ENCODE data around the gene ARFGAP3.
"Not testable (repeated sequence)": the region's sequence is repeated elsewhere in the genome, so short reads cannot be mapped to it uniquely, and the experiment has no call there.

Gene ARFGAP3

DNA sequence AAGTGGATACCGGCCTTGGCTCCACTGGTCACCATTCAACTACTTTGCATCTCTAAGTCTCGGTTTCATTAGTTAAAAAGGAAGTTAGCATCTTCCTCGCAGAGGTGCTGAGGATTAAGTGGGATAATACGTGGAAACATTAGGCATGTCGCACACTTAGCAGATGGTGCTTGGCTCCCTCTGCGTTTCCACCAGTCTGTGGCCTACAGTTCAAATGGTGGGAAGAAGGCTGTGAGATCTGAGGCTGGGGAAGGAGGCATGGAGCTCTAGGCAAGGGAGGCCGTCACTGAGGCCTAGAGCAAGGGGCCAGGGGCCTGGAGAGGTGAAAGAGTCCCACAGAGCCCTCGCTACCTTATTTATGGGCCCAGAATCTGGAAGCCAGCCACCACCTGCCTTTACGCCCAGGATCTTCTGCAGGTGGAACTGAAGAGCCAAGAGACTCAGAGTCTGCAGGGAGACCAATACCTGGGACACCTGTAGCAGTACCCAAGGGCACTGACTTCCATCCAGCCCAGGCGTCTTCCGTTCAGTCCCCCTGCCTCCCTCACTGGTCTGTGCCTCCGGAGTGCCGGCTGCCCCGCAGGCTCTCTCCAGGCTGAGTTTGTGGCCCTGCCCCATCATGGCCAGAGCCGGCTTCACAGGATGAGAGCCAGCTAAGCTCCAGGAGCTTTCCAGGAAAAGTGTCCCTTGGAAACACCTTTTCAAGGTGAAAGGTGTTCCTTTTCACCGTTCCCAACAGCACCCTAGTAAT lies 70.3 kb downstream of the ARFGAP3 start:
- no peaks in the 10 kb centered on the region for H3K9me3 ChIP-seq (ENCODE audit: severe bottlenecking)
- DNase-seq: peak; percentile 78

DNA sequence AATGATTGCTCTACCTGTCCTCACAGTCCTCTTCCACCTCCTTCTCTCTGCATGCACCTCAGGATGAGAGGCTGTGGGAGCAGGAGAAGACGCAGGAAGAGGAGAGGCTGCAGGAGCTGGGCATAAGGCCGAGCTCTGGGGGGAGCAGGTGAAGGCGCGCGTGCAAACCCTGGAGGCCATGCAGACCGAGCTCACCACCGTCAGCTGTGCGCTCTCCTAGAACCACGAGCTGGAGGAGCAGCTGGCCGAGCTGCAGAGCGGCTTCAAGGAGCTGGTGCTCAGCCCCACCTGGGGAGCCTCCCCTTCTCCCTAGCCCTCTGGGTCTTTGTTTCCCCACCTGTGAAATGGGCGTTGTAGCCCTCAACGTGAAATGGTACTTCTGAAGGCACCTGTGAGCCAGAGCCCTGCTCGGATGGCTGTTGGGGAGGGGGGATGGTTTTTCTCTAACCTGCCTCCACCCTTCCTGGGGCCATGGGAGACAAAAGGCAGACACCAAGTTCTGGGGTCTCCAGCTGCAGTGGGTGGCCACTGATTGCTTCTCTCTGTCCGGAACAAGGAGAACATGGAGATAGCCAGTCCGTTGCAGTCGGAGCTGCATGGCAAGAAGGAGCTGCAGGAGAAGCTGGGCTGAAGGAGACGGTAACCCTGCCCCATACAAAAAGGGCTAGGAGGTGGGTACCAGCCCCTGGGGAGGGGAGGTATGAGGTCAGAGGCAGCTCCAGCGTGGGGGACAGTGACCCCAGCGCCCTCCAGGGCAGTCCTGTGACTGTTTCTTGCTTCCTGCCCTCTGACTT lies 71.2 kb downstream of the ARFGAP3 start:
- no peaks in the 10 kb centered on the region for H3K27me3 ChIP-seq (ENCODE audit: insufficient read depth, low read depth, severe bottlenecking)
- H3K4me3 ChIP-seq (ENCODE audit: low read depth, low read length): no peak overlapping the region
- TF ChIP-seq, protein P1, sequence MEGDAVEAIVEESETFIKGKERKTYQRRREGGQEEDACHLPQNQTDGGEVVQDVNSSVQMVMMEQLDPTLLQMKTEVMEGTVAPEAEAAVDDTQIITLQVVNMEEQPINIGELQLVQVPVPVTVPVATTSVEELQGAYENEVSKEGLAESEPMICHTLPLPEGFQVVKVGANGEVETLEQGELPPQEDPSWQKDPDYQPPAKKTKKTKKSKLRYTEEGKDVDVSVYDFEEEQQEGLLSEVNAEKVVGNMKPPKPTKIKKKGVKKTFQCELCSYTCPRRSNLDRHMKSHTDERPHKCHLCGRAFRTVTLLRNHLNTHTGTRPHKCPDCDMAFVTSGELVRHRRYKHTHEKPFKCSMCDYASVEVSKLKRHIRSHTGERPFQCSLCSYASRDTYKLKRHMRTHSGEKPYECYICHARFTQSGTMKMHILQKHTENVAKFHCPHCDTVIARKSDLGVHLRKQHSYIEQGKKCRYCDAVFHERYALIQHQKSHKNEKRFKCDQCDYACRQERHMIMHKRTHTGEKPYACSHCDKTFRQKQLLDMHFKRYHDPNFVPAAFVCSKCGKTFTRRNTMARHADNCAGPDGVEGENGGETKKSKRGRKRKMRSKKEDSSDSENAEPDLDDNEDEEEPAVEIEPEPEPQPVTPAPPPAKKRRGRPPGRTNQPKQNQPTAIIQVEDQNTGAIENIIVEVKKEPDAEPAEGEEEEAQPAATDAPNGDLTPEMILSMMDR (IDR thresholded peaks at IDR 0.05; ENCODE audit: low read depth, low read length): no peak
- no peaks in the 10 kb centered on the region for H3K36me3 ChIP-seq
- H3K9me3 ChIP-seq (ENCODE audit: severe bottlenecking): no peaks in the 10 kb centered on the region
- H3K27ac ChIP-seq: peak overlapping the region; percentile 85
- DNase-seq: no peak

More for the DNA sequence above, 70.3 kb downstream of the ARFGAP3 start:
- Histone ChIP-seq H3K27ac (peak overlapping the region; percentile 85), H3K27me3 (ENCODE audit: insufficient read depth, low read depth, severe bottlenecking) (no peaks in the 10 kb centered on the region), H3K4me3 (ENCODE audit: low read depth, low read length) (no peak overlapping the region), H3K36me3 (no peaks in the 10 kb centered on the region)
- TF ChIP-seq, protein P1 (IDR thresholded peaks at IDR 0.05; ENCODE audit: low read depth, low read length): no peak

DNA sequence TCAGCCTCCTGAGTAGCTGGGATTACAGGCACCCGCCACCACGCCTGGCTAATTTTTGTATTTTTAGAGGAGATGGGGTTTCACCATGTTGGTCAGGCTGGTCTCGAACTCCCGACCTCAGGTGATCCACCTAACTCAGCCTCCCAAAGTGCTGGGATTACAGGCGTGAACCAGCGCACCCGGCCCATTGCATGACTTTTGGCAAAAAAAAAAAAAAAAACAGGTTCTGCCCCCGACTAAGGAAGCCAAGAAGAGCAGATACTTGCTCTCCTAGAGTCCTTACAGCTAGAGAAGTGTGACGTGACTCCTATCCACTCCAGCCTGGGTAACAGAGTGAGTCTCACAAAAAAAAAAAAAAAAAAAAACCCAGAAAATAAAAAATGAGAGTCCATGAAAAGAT lies 74.8 kb downstream of the ARFGAP3 start:
- H3K27ac ChIP-seq; DNase-seq; H3K4me3 ChIP-seq (ENCODE audit: low read depth, low read length); H3K9me3 ChIP-seq (ENCODE audit: severe bottlenecking); H3K27me3 ChIP-seq (ENCODE audit: insufficient read depth, low read depth, severe bottlenecking); H3K36me3 ChIP-seq: not testable (repeated sequence)

DNA sequence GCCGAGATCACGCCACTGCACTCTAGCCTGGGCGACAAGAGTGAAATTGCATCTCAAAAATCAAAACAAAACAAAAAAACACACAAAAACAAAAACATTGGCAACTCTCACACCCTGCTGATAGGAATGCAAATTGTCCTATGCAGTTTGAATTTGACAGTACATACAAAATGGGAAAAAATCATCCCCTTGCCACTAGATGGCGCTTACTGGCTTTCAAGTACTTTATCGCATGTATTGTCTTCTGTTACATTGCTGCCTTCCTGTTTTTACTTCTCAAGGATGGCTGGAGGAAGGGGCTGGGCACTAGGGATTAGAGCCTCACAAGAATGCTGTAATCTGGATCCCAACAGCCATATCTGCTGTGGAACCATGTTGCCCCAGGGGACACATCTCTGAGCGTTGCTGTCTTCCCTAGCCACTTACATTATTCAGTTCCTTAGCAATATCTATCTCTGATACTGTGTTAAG lies 77.0 kb downstream of the ARFGAP3 start:
- DNase-seq: peak; percentile 88
- Histone ChIP-seq H3K36me3 (no peaks in the 10 kb centered on the region), H3K4me3 (ENCODE audit: low read depth, low read length) (no peak overlapping the region), H3K27ac (peak overlapping the region; percentile 29), H3K9me3 (ENCODE audit: severe bottlenecking) (no peaks in the 10 kb centered on the region), H3K27me3 (ENCODE audit: insufficient read depth, low read depth, severe bottlenecking) (no peaks in the 10 kb centered on the region)
- TF ChIP-seq, protein P1 (IDR thresholded peaks at IDR 0.05; ENCODE audit: low read depth, low read length): peak; percentile 78

DNA sequence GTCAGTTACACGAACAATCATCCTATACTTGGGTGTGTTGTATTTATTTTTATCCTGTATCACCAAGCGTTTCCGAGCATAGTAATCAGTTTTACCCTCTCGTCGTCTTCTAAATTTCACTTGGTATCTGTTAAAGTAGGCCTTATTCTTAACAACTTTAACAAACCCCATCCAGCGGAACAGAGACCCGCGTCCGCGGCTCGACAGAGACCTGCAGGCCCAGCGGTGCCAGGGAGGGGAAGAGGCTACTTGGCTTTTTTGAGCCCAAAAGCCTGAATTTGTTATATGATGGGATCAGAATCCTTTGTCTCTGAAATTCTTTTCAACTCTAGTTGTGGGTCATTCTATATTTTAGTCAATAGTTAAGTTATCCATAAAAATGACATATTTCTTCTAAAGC lies 79.9 kb downstream of the ARFGAP3 start:
- no peaks in the 10 kb centered on the region for H3K36me3 ChIP-seq
- no peaks in the 10 kb centered on the region for H3K9me3 ChIP-seq (ENCODE audit: severe bottlenecking)
- TF ChIP-seq, protein P1 (IDR thresholded peaks at IDR 0.05; ENCODE audit: low read depth, low read length): no peak
- H3K4me3 ChIP-seq (ENCODE audit: low read depth, low read length): no peak overlapping the region
- no peaks in the 10 kb centered on the region for H3K27me3 ChIP-seq (ENCODE audit: insufficient read depth, low read depth, severe bottlenecking)
- DNase-seq: no peak
- no peak overlapping the region for H3K27ac ChIP-seq

DNA sequence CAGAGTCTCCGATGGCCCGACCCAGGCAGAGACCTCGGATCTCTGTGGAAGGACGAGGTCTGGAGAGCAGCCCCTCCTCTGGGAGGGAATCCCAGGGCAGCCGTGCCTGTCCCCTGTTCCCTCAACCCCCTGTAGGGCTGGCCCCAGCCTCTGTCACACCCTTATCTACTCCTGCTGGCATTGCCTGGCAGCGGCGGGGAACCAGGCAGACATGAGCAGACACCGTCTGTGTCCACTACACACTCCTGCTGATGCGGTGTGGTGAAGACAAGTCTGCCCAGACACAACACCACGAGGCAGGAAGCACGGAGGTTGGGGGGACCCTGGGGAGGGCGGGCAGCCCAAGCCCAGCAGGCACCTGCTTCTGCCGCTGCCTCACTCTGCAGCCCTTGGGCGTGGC lies 83.9 kb downstream of the ARFGAP3 start:
- Histone ChIP-seq H3K9me3 (ENCODE audit: severe bottlenecking) (no peaks in the 10 kb centered on the region), H3K27me3 (ENCODE audit: insufficient read depth, low read depth, severe bottlenecking) (no peaks in the 10 kb centered on the region), H3K27ac (no peak overlapping the region), H3K36me3 (no peaks in the 10 kb centered on the region), H3K4me3 (ENCODE audit: low read depth, low read length) (no peak overlapping the region)
- TF ChIP-seq, protein P1 (IDR thresholded peaks at IDR 0.05; ENCODE audit: low read depth, low read length): no peak
- DNase-seq: no peak

All from WERI-Rb-1 (cell line).